K562 (cell line): ENCODE data around the gene MMAB. TPM values are rescaled to one million over a fixed set of nuclear protein-coding genes. Genes with fewer than 3 reads are reported as not detected.
A peak's percentile ranks its signal among the peaks of the same experiment; 100 is the strongest.

Source experiments
- ATAC-seq: fragments of 200-7000 bp; cut with Tn5 transposase; 3 replicates; pipeline ENCODE4 v1.9.1; 2020; ENCODE audit warnings: moderate library complexity
- BruUV-seq: library from RNA; stranded (reverse); fragments of 400-500 nt; replicated peaks from 2 replicates; lab custom pipeline; 2021; lab: Mats Ljungman, UMichigan
- CTCF ChIA-PET: fragments of 300-600 bp; formaldehyde crosslinking; extraction: SDS; loops from one replicate; lab custom pipeline; 2021; ENCODE audit warnings: low intra/inter-chr PET ratio; lab: Yijun Ruan, JAX
- POLR2A ChIA-PET: fragments of 300-600, 350-650 bp; sonication (Branson Sonifier 250); formaldehyde crosslinking; extraction: SDS; loops from one replicate; lab custom pipeline; 2021; ENCODE audit warnings: antibody characterized with exemption, inconsistent platforms; lab: Yijun Ruan, JAX
- DNase-seq, 4 experiments: peaks; one replicate each; pipeline versions ENCODE4 v3.0.0 to v3.0.0-alpha.2; 2011 to 2018; ENCODE audit warnings: low spot score in 3 of 4, mixed read lengths in 3 of 4; ENCODE audit errors: extremely low read depth in 1 of 4
- FAIRE-seq: peaks from 2 replicates; lab custom pipeline; 2011; peaks lifted over from hg19 to GRCh38; lab: Jason Lieb, UNC
- H2AFZ ChIP-seq: 2 replicates; pipeline ENCODE4 v1.6.0; 2011; ENCODE audit warnings: low read depth, low read length, control low read depth, inconsistent platforms
- H3K27ac ChIP-seq: fragments of 200-600 bp; 3 replicates; pipeline ENCODE4 v1.8.0; 2011; ENCODE audit warnings: low read depth, mild to moderate bottlenecking, control low read depth, inconsistent platforms, low read length, moderate library complexity, mixed read lengths; ENCODE audit errors: extremely low read depth
- H3K27me3 ChIP-seq, 2 experiments: fragments of 300-600 bp in 1 of 2; 2 replicates in 1 of 2; 3 replicates in 1 of 2; pipeline versions ENCODE4 v1.6.0 to v1.8.0; 2011; ENCODE audit warnings: inconsistent platforms in 2 of 2, low read length in 2 of 2, mild to moderate bottlenecking in 1 of 2, mixed read lengths in 1 of 2, moderate library complexity in 1 of 2; ENCODE audit not compliant: control insufficient read depth in 2 of 2, insufficient read depth in 2 of 2
- H3K36me3 ChIP-seq: fragments of 300-600 bp; 3 replicates; pipeline ENCODE4 v1.8.0; 2011; ENCODE audit warnings: mild to moderate bottlenecking, low read length, inconsistent platforms; ENCODE audit not compliant: control insufficient read depth, insufficient read depth
- H3K4me1 ChIP-seq, 2 experiments: fragments of 200-600 bp in 1 of 2; replicated peaks in 1 of 2; 2 replicates in 1 of 2; 3 replicates in 1 of 2; pipeline versions ENCODE4 v1.5.1 to v1.8.0; 2011; ENCODE audit warnings: inconsistent platforms in 2 of 2, low read length in 2 of 2, mild to moderate bottlenecking in 1 of 2, mixed read lengths in 1 of 2, moderate library complexity in 1 of 2; ENCODE audit not compliant: control insufficient read depth in 2 of 2, insufficient read depth in 2 of 2
- H3K4me2 ChIP-seq: 2 replicates; pipeline ENCODE4 v1.6.1; 2011; ENCODE audit warnings: low read length, control low read depth, inconsistent platforms, mixed read lengths; ENCODE audit not compliant: insufficient read depth
- H3K4me3 ChIP-seq: fragments of 200-600 bp; sonication (generic), shearing (Covaris generic); 2 replicates; pipeline ENCODE4 v1.5.1; 2016; ENCODE audit warnings: control low read depth, inconsistent platforms
- H3K79me2 ChIP-seq: fragments of 200-600 bp; 3 replicates; pipeline ENCODE4 v1.8.0; 2011; ENCODE audit warnings: low read length, inconsistent platforms; ENCODE audit not compliant: control insufficient read depth, insufficient read depth
- H3K9ac ChIP-seq, 2 experiments: 2 replicates each; pipeline versions ENCODE4 v1.6.0 to v1.6.1; 2011; ENCODE audit warnings: low read depth in 2 of 2, low read length in 2 of 2, control low read depth in 1 of 2, inconsistent platforms in 1 of 2, mild to moderate bottlenecking in 1 of 2, mixed read lengths in 1 of 2; ENCODE audit not compliant: insufficient read depth in 1 of 2
- H3K9me1 ChIP-seq: one replicate; pipeline ENCODE4 v1.6.0; 2011; ENCODE audit warnings: inconsistent platforms, mild to moderate bottlenecking, low read length, moderate library complexity; ENCODE audit not compliant: control insufficient read depth, insufficient read depth
- H3K9me3 ChIP-seq: replicated peaks from 2 replicates; pipeline ENCODE4 v1.5.1; 2011; ENCODE audit warnings: low read depth, low read length, inconsistent platforms; ENCODE audit not compliant: control insufficient read depth, insufficient read depth
- H4K20me1 ChIP-seq: replicated peaks from 2 replicates; pipeline ENCODE4 v1.6.1; 2011; ENCODE audit warnings: low read length, inconsistent platforms, mixed read lengths; ENCODE audit not compliant: control insufficient read depth, insufficient read depth
- ATF6 ChIP-seq: sonication (generic); formaldehyde crosslinking; IDR thresholded peaks from 2 replicates; pipeline ENCODE4 v1.4.0; 2020; ENCODE audit warnings: mild to moderate bottlenecking, missing genetic modification reagents
- KLF10 ChIP-seq: fragments of 250-450 bp; sonication (Bioruptor Pico); IDR thresholded peaks from 2 replicates; pipeline ENCODE4 v1.6.1; 2021; ENCODE audit warnings: matching md5 sums
- SAP30 ChIP-seq: fragments of 200-600 bp; sonication (generic); IDR thresholded peaks from 2 replicates; pipeline ENCODE4 v1.6.1; 2012; ENCODE audit warnings: borderline replicate concordance, low read depth, mild to moderate bottlenecking, moderate library complexity, low read length, control low read depth, inconsistent platforms; ENCODE audit not compliant: insufficient read depth, poor library complexity, severe bottlenecking
- SRSF1 ChIP-seq: fragments of 200-400 bp; formaldehyde crosslinking; IDR thresholded peaks from 2 replicates; pipeline ENCODE4 v1.6.1; 2017; ENCODE audit warnings: mild to moderate bottlenecking, low read depth, low read length, moderate library complexity
- ZBTB17 ChIP-seq: fragments of 450-650 bp; formaldehyde crosslinking; IDR thresholded peaks from 2 replicates; pipeline ENCODE4 v1.4.0; 2020; ENCODE audit warnings: mild to moderate bottlenecking
- ZNF764 ChIP-seq: fragments of 250-450 bp; sonication (Bioruptor Pico); IDR thresholded peaks from 2 replicates; pipeline ENCODE4 v1.4.0; 2020; ENCODE audit warnings: low read depth, mild to moderate bottlenecking, moderate library complexity
- WGBS: fragments of 100-300 bp; shearing (Covaris generic); methylation state at CpG from one replicate; pipeline ENCODE4 v1.1.6; 2016; ENCODE audit warnings: low coverage, mixed read lengths; ENCODE audit not compliant: insufficient coverage; ENCODE audit errors: missing lambda C conversion rate; 5-methylcytosine and 5-hydroxymethylcytosine counted together
- in situ Hi-C: fragments of 300-500 bp; cut with MboI; formaldehyde crosslinking; loops from 4 replicates; pipeline ENCODE4 v1.15.0; 2018; ENCODE audit warnings: inconsistent platforms, mixed read lengths
- intact Hi-C: fragments of 100-400 bp; cut with micrococcal nuclease; formaldehyde crosslinking; loops from 2 replicates; pipeline ENCODE4 v1.14.2; 2022
- polyA plus RNA-seq, 8 experiments: library from polyadenylated mRNA; depleted of rRNA in 4 of 8; stranded (reverse) in 5 of 8; unstranded in 3 of 8; fragments of >200 nt; fragmentation: Nextera tagmentation in 2 of 8; fragmentation: Illumina TruSeq in 1 of 8; extraction: Ambion mirVana in 2 of 8; extraction: Trizol in 1 of 8; gene quantifications; 2 replicates each; pipeline versions ENCODE4 v1.2.1 to v1.2.3, GENCODE V29; 2011 to 2014; ENCODE audit warnings: inconsistent platforms in 1 of 8, missing spikeins in 1 of 8
- total RNA-seq, 7 experiments: library from RNA; depleted of rRNA in 6 of 7; stranded (reverse); fragments of >200 nt in 6 of 7; fragmentation: Illumina TruSeq in 2 of 7; extraction: Trizol in 2 of 7; gene quantifications; 2 replicates each; pipeline versions ENCODE4 v1.2.1 to v1.2.3, GENCODE V29; 2011 to 2021; ENCODE audit warnings: low replicate concordance in 1 of 7
- TF ChIP-seq, protein P1 (sequence below): conservative IDR thresholded peaks from 2 replicates; pipeline ENCODE4 v1.6.1; 2011; ENCODE audit warnings: low read depth, mild to moderate bottlenecking, low read length; ENCODE audit not compliant: control insufficient read depth
- TF ChIP-seq, protein P2 (sequence below): fragments of 250-450 bp; sonication (Bioruptor Pico); IDR thresholded peaks from 2 replicates; pipeline ENCODE4 v1.4.0; 2020; ENCODE audit warnings: mild to moderate bottlenecking, moderate library complexity, borderline replicate concordance

MMAB gene
- total and polyA plus RNA-seq, 9 of the 15 experiments (the other 6 are each of a cell fraction or from before 2014, with no cell fraction given): 9.5 to 76.1 (median 46.2) TPM

DNA sequence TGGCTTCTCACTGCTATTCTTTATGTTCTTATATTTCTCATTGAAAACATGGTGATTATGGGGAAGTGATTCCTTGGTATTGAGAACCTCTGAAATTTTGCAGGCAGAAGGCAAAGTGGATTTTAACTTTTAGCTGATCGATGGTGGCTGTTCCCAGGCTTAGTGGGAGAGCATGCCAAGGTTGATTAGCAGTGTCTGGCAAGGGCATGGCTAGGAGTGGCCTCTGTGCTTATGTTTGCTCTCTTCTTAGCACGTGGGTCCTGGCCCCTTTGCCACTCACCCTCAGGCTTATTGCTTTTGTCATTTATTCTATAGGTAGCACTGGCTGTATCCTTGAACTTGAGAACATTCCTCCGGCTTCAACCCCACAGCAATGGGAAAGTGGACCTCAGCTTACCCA is 2.4 kb upstream of the MMAB start (continued):
- TF ChIP-seq SRSF1 (no peak), ZBTB17 (CRISPR knock-in tag) (no peak), ZNF764 (CRISPR knock-in tag) (no peak), KLF10 (CRISPR knock-in tag) (no peak)
- TF ChIP-seq, all 486 proteins: peak for 0

DNA sequence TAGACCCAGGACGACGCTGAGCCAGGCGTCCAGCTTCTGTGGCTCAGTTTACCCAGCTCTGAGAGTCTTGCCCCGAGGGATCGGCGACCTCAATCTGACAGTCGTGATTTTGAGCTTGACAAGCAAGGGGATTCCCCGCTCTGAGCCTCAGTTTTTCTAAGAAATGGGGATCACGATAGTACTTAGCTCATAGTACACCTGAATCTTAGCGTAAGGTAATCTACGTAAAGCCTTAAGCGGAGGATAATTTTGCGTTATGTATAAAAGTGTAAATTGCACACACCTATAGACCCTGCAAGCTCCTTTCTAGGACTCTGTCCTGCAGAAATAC is 575 bp upstream of the MMAB start:
- DNase-seq (no peak), FAIRE-seq (no peak), ATAC-seq (no peak)
- intact Hi-C loops: no loop called here
- H4K20me1 ChIP-seq: no peaks in the 10 kb centered on the region
- peak overlapping the region; percentile 51; the same call in 2 of the 3 replicates for H3K27ac ChIP-seq
- peak overlapping the region; percentile 97 for H3K4me2 ChIP-seq
- H3K79me2 ChIP-seq: peaks cover 24% of the 10 kb centered on the region
- peak overlapping the region; percentile 65 for H2AFZ ChIP-seq
- no TSS peak for BruUV-seq
- no peaks in the 10 kb centered on the region for H3K9me3 ChIP-seq
- WGBS: 0% methylated on average over 13 of the region's 13 CpGs
- peaks cover 13 to 14% of the 10 kb centered on the region in 2 experiments; a peak in 4 of 5 replicates for H3K4me1 ChIP-seq
- H3K9me1 ChIP-seq: peaks cover 4% of the 10 kb centered on the region
- H3K4me3 ChIP-seq: peak overlapping the region; percentile 70
- CTCF ChIA-PET: no interaction called here
- in situ Hi-C loops: no loop called here
- POLR2A ChIA-PET: interaction anchor here (0.6 to 2.5 kb wide), 8 partner anchors 11 to 385 kb away, joined by 3 to 11 read pairs (median 4); no protein-coding TSS in a partner anchor
- no peaks in the 10 kb centered on the region for H3K27me3 ChIP-seq
- H3K9ac ChIP-seq: peak overlapping the region; percentile 79 to 92
- peaks cover 70% of the 10 kb centered on the region; the same call in 2 of the 3 replicates for H3K36me3 ChIP-seq
- TF ChIP-seq, protein P1, sequence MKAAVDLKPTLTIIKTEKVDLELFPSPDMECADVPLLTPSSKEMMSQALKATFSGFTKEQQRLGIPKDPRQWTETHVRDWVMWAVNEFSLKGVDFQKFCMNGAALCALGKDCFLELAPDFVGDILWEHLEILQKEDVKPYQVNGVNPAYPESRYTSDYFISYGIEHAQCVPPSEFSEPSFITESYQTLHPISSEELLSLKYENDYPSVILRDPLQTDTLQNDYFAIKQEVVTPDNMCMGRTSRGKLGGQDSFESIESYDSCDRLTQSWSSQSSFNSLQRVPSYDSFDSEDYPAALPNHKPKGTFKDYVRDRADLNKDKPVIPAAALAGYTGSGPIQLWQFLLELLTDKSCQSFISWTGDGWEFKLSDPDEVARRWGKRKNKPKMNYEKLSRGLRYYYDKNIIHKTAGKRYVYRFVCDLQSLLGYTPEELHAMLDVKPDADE: no peak
- TF ChIP-seq, protein P2, sequence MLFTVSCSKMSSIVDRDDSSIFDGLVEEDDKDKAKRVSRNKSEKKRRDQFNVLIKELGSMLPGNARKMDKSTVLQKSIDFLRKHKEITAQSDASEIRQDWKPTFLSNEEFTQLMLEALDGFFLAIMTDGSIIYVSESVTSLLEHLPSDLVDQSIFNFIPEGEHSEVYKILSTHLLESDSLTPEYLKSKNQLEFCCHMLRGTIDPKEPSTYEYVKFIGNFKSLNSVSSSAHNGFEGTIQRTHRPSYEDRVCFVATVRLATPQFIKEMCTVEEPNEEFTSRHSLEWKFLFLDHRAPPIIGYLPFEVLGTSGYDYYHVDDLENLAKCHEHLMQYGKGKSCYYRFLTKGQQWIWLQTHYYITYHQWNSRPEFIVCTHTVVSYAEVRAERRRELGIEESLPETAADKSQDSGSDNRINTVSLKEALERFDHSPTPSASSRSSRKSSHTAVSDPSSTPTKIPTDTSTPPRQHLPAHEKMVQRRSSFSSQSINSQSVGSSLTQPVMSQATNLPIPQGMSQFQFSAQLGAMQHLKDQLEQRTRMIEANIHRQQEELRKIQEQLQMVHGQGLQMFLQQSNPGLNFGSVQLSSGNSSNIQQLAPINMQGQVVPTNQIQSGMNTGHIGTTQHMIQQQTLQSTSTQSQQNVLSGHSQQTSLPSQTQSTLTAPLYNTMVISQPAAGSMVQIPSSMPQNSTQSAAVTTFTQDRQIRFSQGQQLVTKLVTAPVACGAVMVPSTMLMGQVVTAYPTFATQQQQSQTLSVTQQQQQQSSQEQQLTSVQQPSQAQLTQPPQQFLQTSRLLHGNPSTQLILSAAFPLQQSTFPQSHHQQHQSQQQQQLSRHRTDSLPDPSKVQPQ (CRISPR knock-in tag): no peak
- TF ChIP-seq SAP30: peak; percentile 66
- TF ChIP-seq ATF6 (CRISPR knock-in tag): no peak
